Left lung (tissue), 10 donors: Measurements from ENCODE around the gene AFAP1L2. TPM values are rescaled to one million over a fixed set of nuclear protein-coding genes. Genes with fewer than 3 reads are reported as not detected.

Source experiments
- ATAC-seq: fragments of 200-7000 bp; cut with Tn5 transposase; one replicate; pipeline ENCODE4 v1.9.1; 2020; ENCODE audit warnings: moderate library complexity
- DNase-seq, 4 donors: peaks; one replicate each; pipeline ENCODE4 v3.0.0-alpha.2; 2013 to 2020
- H3K27ac ChIP-seq, 2 donors: fragments of 200-600 bp; sonication (generic) in 1 of 2; one replicate each; pipeline versions ENCODE4 v1.5.0 to v1.8.0; 2020 to 2021
- H3K27me3 ChIP-seq, 2 donors: fragments of 200-600 bp; sonication (generic) in 1 of 2; one replicate each; pipeline versions ENCODE4 v1.5.0 to v1.8.0; 2020 to 2021
- H3K36me3 ChIP-seq, 2 donors: fragments of 200-600 bp; sonication (generic) in 1 of 2; one replicate each; pipeline versions ENCODE4 v1.5.0 to v1.8.0; 2020 to 2021
- H3K4me1 ChIP-seq, 2 donors: fragments of 200-600 bp; one replicate each; pipeline ENCODE4 v1.8.0; 2021
- H3K4me3 ChIP-seq, 2 donors: fragments of 200-600 bp; sonication (generic) in 1 of 2; one replicate each; pipeline versions ENCODE4 v1.5.0 to v1.8.0; 2020 to 2021; ENCODE audit warnings: mild to moderate bottlenecking in 1 of 2
- H3K9me3 ChIP-seq, 2 donors: fragments of 200-600 bp; sonication (generic) in 1 of 2; one replicate each; pipeline versions ENCODE4 v1.5.0 to v1.8.0; 2020 to 2021
- intact Hi-C, 2 donors: fragments of 100-400 bp; cut with DNase I; formaldehyde crosslinking; loops; one replicate each; pipeline versions ENCODE4 v1.11.2 to v1.14.2; 2022
- polyA plus RNA-seq, 6 donors: library from polyadenylated mRNA; unstranded; fragments of 120-200 nt; gene quantifications; one replicate each; pipeline ENCODE4 v1.2.1, GENCODE V29; 2013; ENCODE audit not compliant: insufficient read length in 6 of 6
- total RNA-seq, 2 donors: library from RNA; stranded (reverse); fragmentation: NEBNext Ultra II Directional; extraction: Animal tissue kit (Norgen Biotek cat#: 25700); gene quantifications; one replicate each; pipeline ENCODE4 v1.2.1, GENCODE V29; 2021
- TF ChIP-seq, protein P1 (sequence below), 2 donors: fragments of 200-600 bp; sonication (generic) in 1 of 2; IDR thresholded peaks; one replicate each; pipeline versions ENCODE4 v1.5.0 to v1.8.0; 2021; ENCODE audit warnings: antibody characterized with exemption in 2 of 2
- donor health status: DM: no; HTN: yes; CAD: no.
- donor health status: DM: no; HTN: no; CAD: no.

Gene AFAP1L2
- total and polyA plus RNA-seq, 8 donors = 6.4 to 43.3 (median 33.2) TPM

DNA sequence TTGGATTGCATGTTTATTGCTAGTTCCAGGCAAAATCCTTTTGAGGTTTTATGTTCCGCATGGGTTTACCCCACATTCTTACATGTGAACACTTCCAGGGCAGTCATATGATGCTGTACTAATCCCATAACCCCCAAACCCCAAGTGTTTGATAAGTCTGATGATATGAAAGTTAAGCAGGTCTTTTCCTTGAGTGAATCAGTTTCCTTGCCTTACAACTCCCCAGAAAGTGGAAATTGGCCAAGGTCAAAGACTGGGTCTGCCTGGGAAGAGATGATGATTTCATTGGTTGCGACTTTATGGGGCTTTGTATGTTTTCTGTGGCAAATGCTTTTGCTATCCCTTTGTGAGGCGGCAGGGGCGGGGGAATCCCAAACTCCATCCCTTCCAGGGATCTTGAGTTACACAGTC, 24.7 kb downstream of the AFAP1L2 start:
- Histone ChIP-seq H3K4me3 (no peak overlapping the region), H3K36me3 (no peaks in the 10 kb centered on the region), H3K27ac (no peak overlapping the region), H3K4me1 (no peaks in the 10 kb centered on the region), H3K9me3 (no peaks in the 10 kb centered on the region), H3K27me3 (no peaks in the 10 kb centered on the region)
- ATAC-seq (no peak), DNase-seq (no peak)
- intact Hi-C loops = no loop called here
- TF ChIP-seq, protein P1, sequence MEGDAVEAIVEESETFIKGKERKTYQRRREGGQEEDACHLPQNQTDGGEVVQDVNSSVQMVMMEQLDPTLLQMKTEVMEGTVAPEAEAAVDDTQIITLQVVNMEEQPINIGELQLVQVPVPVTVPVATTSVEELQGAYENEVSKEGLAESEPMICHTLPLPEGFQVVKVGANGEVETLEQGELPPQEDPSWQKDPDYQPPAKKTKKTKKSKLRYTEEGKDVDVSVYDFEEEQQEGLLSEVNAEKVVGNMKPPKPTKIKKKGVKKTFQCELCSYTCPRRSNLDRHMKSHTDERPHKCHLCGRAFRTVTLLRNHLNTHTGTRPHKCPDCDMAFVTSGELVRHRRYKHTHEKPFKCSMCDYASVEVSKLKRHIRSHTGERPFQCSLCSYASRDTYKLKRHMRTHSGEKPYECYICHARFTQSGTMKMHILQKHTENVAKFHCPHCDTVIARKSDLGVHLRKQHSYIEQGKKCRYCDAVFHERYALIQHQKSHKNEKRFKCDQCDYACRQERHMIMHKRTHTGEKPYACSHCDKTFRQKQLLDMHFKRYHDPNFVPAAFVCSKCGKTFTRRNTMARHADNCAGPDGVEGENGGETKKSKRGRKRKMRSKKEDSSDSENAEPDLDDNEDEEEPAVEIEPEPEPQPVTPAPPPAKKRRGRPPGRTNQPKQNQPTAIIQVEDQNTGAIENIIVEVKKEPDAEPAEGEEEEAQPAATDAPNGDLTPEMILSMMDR (IDR thresholded peaks at IDR 0.05) = no peak

DNA sequence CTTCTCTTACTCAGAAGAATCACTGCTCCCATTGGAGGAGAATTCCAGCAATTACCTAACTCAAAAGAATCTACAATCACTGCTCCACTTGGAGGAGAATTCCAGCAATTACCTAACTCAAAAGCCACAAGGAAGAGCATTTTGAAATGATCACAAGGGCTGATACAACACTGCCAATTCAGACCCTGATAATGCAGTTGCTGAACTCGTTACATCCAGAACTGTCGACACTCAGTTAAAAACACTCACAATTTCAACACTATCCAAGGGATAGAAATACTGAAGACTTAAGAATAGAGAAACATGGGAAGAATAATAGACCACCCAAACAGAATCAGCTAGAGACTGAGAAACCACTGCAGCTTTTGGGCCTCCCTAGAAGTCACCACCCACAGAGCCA, 27.8 kb downstream of the AFAP1L2 start:
- no peaks in the 10 kb centered on the region for H3K36me3 ChIP-seq
- no peak overlapping the region for H3K4me3 ChIP-seq
- H3K27ac ChIP-seq = no peak overlapping the region
- no peaks in the 10 kb centered on the region for H3K4me1 ChIP-seq
- no peaks in the 10 kb centered on the region for H3K27me3 ChIP-seq
- no peak for ATAC-seq
- intact Hi-C loops = no loop called here
- TF ChIP-seq, protein P1 (IDR thresholded peaks at IDR 0.05) = no peak
- DNase-seq = peak in 1 of 4 donors; percentile 58
- H3K9me3 ChIP-seq = no peaks in the 10 kb centered on the region

DNA sequence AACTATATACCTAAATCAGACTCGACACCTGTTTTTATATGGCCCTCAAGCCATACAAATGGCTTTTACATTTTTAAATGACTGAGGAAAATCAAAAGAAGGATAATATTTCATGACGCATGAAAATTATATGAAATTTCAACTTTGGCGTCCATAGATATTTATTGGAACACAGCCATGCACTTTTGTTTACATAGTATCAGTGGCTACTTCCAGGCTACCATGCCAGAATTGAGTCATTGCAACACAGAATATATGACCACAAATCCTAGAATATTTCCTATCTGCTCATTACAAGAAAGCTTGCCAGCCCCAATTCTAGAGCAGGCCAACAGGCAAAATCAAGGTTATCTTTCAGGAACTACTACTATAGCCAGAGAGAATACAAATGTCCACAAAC, 29.3 kb downstream of the AFAP1L2 start:
- H3K9me3 ChIP-seq = no peaks in the 10 kb centered on the region
- ATAC-seq (no peak), DNase-seq (peak in 2 of 4 donors; percentile 84 to 87)
- no peaks in the 10 kb centered on the region for H3K4me1 ChIP-seq
- TF ChIP-seq, protein P1 (IDR thresholded peaks at IDR 0.05) = no peak
- no peak overlapping the region for H3K4me3 ChIP-seq
- H3K36me3 ChIP-seq = no peaks in the 10 kb centered on the region
- no peaks in the 10 kb centered on the region for H3K27me3 ChIP-seq
- intact Hi-C loops = no loop called here
- no peak overlapping the region for H3K27ac ChIP-seq

DNA sequence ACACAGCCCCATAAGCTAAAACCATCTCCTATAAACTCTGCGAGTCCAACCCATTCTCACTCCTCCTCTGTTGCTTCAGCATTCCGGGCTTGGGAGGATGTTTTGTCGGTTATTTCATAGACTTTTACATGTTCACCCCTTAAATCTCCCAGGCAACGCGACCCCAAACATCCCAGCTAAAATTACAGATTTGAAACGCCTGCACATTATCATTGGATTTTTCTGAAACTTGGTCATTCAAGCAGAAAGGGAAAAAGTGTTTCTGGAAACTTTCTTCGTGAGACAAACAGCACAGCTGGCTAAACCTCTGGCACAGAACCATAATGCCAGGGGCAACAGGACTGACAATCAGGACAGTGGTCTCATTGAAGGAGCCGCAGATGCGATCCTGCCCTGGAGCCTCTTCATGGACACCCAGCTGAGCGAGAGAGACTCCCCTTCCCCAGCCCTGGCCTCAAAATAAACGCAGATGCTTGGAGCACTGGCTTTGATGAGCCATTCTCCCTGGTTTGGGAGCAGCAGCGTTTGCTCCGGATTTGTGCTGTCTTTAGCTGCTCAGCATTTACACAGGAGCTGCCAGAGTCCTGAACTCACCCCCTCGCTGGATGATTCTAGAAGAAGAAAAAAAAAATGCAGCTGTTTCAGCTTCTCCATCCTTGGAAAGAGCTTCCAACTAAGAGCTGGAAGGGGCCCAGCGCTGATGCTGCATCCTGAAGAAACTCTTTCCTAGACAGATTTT, 30.1 kb downstream of the AFAP1L2 start:
- ATAC-seq = peak; percentile 54
- peak overlapping the region in 1 of 2 donors; percentile 59 for H3K27ac ChIP-seq
- H3K4me3 ChIP-seq = no peak overlapping the region
- no peaks in the 10 kb centered on the region for H3K9me3 ChIP-seq
- no peaks in the 10 kb centered on the region for H3K36me3 ChIP-seq
- TF ChIP-seq, protein P1 (IDR thresholded peaks at IDR 0.05) = no peak
- H3K27me3 ChIP-seq = no peaks in the 10 kb centered on the region
- no peaks in the 10 kb centered on the region for H3K4me1 ChIP-seq
- intact Hi-C loops = no loop called here
- DNase-seq = peak in 3 of 4 donors; percentile 61 to 94 (median 87)

DNA sequence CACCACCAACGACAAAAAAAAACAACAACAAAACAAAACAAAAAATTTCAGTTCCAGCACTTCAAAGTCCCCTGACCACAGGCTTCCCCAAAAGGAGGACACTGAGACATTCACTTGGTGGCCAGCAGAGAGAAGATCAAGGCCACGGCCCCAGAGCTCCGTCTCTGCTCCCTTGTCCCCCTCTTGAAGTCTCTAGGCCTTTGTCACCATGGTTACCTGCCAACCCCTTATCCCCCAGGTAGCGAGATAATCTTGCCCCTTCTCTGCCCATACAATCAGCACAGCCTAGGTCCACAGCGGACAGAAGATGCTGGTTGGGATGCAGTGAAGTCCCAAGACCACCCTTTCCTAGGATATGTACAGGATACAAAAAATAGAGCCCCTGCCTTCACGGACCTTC, 30.7 kb downstream of the AFAP1L2 start:
- Histone ChIP-seq H3K27ac (no peak overlapping the region), H3K4me1 (no peaks in the 10 kb centered on the region), H3K36me3 (no peaks in the 10 kb centered on the region), H3K4me3 (no peak overlapping the region), H3K27me3 (no peaks in the 10 kb centered on the region), H3K9me3 (no peaks in the 10 kb centered on the region)
- intact Hi-C loops = no loop called here
- ATAC-seq (no peak), DNase-seq (no peak)
- TF ChIP-seq, protein P1 (IDR thresholded peaks at IDR 0.05) = no peak
